ENCODE results near the gene AP5S1. TPM values are rescaled to one million over a fixed set of nuclear protein-coding genes. Genes with fewer than 3 reads are reported as not detected.

Gene AP5S1
- total and polyA plus RNA-seq, 2 of the 4 experiments (the other 2 are of a cell fraction) = 10.1 to 11.7 TPM

- in situ Hi-C loops (cut with MboI; ENCODE audit: low sequenced_read_pairs) = no loop called here
- dilution Hi-C loops (cut with HindIII; ENCODE audit: low sequenced_read_pairs, unreplicated experiment) = no loop called here
Measured at GRCh38 chr20:3875378-3875974, 55.1 kb downstream of the AP5S1 start.

More at GRCh38 chr20:3875378-3875974, 55.1 kb downstream of the AP5S1 start:
- DNase-seq = no peak
- CTCF ChIA-PET = interaction anchor here (0.7 kb wide), 1 partner anchor 12 kb away, joined by 4 read pairs; no protein-coding TSS in a partner anchor
- ATAC-seq (ENCODE audit: low read depth) = no peak
- no TSS peak for BruUV-seq (replicated peaks)
- Histone ChIP-seq H3K4me1 (ENCODE audit: control insufficient read depth, insufficient read depth, low read length) (no peaks in the 10 kb centered on the region), H3K36me3 (ENCODE audit: control insufficient read depth, insufficient read depth, low read length) (peaks cover 27% of the 10 kb centered on the region), H4K20me1 (ENCODE audit: insufficient read depth, low read length) (peaks cover 9% of the 10 kb centered on the region; the same call in 1 of the 2 replicates), H3K4ac (ENCODE audit: low read depth, low read length) (no peak overlapping the region), H3K9me3 (ENCODE audit: control insufficient read depth, insufficient read depth, low read length) (no peaks in the 10 kb centered on the region), H3K27me3 (ENCODE audit: control insufficient read depth, insufficient read depth, low read length) (no peaks in the 10 kb centered on the region), H3K9me1 (ENCODE audit: insufficient read depth, low read length) (peaks cover 17% of the 10 kb centered on the region), H3K4me3 (ENCODE audit: insufficient read depth, low read depth, low read length) (no peak overlapping the region), H2AK5ac (ENCODE audit: low read depth, low read length) (no peak overlapping the region), H2BK15ac (ENCODE audit: low read depth, low read length) (no peak overlapping the region), H3K79me1 (ENCODE audit: low read depth in 1 of 2, low read length in 2 of 2) (peaks cover 25 to 71% of the 10 kb centered on the region in 2 experiments), H2BK20ac (ENCODE audit: low read depth, low read length) (no peak overlapping the region), H4K91ac (ENCODE audit: insufficient read depth, low read depth, low read length) (no peak overlapping the region), H3K27ac (ENCODE audit: insufficient read depth, low read length) (no peak overlapping the region), H3K4me2 (ENCODE audit: low read depth, low read length) (no peak overlapping the region), H3K56ac (ENCODE audit: extremely low read depth, insufficient read depth, low read length) (no peak overlapping the region), H2AK9ac (replicated peaks; ENCODE audit: low read depth, low read length, poor library complexity) (no peak overlapping the region), H4K8ac (ENCODE audit: low read depth in 2 of 2, low read length in 2 of 2) (no peak overlapping the region), H3K23ac (ENCODE audit: low read depth, low read length) (no peak overlapping the region), H4K5ac (ENCODE audit: low read depth, low read length) (no peak overlapping the region), H2AFZ (replicated peaks; ENCODE audit: low read length, poor library complexity) (no peak overlapping the region), H2BK5ac (ENCODE audit: low read depth, low read length, poor library complexity, severe bottlenecking) (no peak overlapping the region), H3K9ac (ENCODE audit: low read depth, low read length) (no peak overlapping the region), H2BK120ac (ENCODE audit: low read depth, low read length) (no peak overlapping the region), H3K18ac (ENCODE audit: low read depth, low read length) (no peak overlapping the region), H3K14ac (replicated peaks; ENCODE audit: low read depth, low read length) (no peak overlapping the region)
- POLR2A ChIA-PET (ENCODE audit: unreplicated experiment) = interaction anchor here (0.7 kb wide), 1 partner anchor 217 kb away, joined by 11 read pairs; no protein-coding TSS in a partner anchor
- TF ChIP-seq CEBPB (IDR thresholded peaks at IDR 0.05; ENCODE audit: low read depth, low read length) = no peak
- TF ChIP-seq NFE2L2 (IDR thresholded peaks at IDR 0.05; ENCODE audit: low read depth, low read length) = no peak
- TF ChIP-seq SMC3 (IDR thresholded peaks at IDR 0.05; ENCODE audit: low read depth, low read length) = no peak
- no peak for TF ChIP-seq RCOR1 (IDR thresholded peaks at IDR 0.05; ENCODE audit: insufficient replicate concordance, low read length)
- no peak for TF ChIP-seq MXI1 (IDR thresholded peaks at IDR 0.05; ENCODE audit: borderline replicate concordance, low read depth, low read length)
- TF ChIP-seq USF2 (IDR thresholded peaks at IDR 0.05; ENCODE audit: low read depth, low read length) = no peak
- no peak for TF ChIP-seq MAZ (IDR thresholded peaks at IDR 0.05; ENCODE audit: borderline replicate concordance, low read depth, low read length)
- intact Hi-C loops (cut with micrococcal nuclease) = no loop called here
- 100% methylated on average over 1 of the region's 9 CpGs; no CpG with 5 or more reads in 1 of the 2 experiments for WGBS, 2 experiments (ENCODE audit: extremely low coverage in 2 of 2, insufficient read length in 1 of 2)

Data from IMR-90 (cell line).